HG03432 (cell line): ENCODE results near the gene C1QTNF9.
"Not testable (repeated sequence)": the region's sequence is repeated elsewhere in the genome, so short reads cannot be mapped to it uniquely, and the experiment has no call there.

Experiments used
- ATAC-seq: cut with Tn5 transposase; IDR thresholded peaks from one replicate; pipeline ENCODE4 v1.9.1; 2021; ENCODE audit warnings: mild to moderate bottlenecking, moderate library complexity; ENCODE audit not compliant: unreplicated experiment

The C1QTNF9 gene, protein sequence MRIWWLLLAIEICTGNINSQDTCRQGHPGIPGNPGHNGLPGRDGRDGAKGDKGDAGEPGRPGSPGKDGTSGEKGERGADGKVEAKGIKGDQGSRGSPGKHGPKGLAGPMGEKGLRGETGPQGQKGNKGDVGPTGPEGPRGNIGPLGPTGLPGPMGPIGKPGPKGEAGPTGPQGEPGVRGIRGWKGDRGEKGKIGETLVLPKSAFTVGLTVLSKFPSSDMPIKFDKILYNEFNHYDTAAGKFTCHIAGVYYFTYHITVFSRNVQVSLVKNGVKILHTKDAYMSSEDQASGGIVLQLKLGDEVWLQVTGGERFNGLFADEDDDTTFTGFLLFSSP

DNA sequence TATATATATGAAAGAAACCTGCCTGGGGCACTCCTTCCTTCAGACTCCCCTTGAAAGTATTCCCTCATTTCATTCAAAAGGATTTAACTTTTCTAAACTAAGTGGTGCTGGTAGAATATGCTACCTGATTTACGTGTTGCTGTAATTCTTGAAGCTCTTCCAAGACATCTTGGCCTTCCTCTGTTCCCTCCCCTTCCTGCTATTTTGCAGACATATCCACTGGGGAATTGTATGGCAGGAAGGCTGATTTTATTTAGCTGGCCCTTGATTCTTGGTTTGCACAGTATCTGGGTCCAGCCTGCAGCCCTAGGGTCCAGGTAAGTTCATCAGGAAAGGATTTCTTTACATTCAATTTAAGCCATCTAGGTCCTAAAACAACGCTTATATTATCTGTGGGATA lies at the start of gene C1QTNF9:
Gene C1QTNF9, plus strand, starts transcription at position 281 of the 400 bp plus-strand sequence. CDS start 6,424 bp downstream, outside the sequence.
- ATAC-seq: not testable (repeated sequence)

DNA sequence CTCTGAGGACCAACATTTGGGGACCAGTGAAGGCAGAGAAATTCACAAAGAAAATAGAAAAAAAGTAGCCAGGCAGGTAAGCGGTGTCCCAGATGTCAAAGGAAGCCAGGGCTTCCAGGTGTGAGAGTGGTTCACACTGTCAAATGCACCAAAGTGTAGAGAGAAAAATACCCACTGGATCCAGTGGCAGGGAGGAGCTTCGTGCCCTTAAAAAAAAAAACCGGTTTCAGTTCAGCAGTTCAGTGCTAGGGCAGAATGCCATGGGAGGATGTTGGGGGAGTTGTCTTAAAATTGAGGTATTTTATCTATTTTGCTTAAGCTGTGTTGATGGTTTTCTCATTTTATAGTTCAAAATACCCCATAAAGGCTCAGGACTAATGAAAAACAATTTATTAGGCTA lies 47.8 kb upstream of the C1QTNF9 start:
- ATAC-seq: no peak

DNA sequence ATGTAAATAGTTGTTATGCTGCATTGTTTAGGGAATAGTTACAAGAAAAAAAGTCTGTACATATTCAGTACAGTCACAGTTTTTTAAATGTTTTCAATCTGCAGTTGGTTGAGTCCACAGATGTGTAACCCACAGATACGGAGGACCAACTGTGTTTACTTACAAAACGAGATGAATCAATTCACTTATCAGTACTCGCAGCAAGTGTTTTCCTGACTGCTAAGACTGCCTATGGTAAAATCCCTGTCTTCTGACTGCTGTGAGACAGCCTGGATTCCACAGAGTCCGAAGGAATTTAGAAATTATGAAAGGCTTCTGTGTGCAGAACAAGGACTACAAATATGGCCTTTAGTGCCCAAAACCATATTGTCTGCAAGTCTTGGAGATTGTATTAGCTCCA lies 45.7 kb upstream of the C1QTNF9 start:
- ATAC-seq: no peak

DNA sequence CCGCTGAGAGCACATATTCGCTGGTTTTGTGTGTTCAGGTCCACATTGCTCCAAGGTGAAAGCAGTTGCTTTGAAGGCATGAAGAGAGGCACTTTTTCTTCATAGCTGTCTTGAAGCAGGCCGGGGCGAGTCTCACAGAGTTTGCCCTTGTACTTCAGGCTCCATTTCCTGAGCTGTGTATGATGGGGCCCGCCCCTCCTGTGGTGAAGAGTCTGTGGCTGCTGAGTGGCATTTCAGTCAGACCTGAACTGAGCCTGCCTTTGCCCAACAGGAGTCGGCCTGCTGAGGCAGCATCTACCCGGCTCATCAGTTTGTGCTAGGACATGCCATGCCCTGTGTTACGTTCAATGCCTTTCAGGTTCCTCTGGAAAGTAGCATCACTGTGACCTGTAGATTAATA lies 44.4 kb upstream of the C1QTNF9 start:
- peak; percentile 73 for ATAC-seq

DNA sequence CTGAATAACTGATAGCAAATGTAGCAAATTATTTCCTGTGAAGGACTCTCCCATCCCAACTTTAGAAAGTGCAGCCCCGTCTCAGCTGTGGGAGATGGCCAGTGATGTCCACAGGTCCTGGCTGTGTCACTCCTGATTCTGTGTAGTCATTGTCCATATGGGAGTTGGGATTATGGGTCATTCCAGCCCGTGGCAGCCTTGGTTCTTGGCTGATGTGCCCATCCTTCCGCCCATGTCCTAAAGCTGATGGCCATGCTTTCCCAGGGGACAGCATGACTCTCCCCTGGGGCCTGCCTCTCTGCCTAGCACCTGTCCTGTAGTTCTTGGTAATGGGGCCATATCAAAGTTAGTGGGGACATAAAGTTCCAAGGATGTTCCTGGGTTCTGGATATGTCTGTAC lies 43.9 kb upstream of the C1QTNF9 start:
- no peak for ATAC-seq

DNA sequence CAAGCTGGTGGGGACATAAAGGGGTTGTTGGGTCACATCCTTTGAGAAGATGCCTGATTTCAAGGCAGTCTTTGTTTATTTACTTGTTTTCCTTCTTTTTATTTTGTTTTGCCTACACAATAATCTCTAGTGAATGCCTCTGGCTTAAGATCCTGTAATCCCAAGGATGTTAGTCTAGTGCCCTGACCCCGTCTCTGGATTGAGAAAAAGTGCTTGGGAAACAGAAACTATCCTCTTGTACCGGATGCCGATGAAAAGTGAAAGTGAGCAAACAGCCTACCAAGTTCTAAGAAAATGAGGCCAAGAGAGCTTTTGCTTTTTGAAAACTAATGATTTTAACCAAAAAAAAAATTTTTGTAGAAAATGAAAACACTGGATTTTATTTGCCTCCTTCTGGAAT lies 42.1 kb upstream of the C1QTNF9 start:
- ATAC-seq: no peak

DNA sequence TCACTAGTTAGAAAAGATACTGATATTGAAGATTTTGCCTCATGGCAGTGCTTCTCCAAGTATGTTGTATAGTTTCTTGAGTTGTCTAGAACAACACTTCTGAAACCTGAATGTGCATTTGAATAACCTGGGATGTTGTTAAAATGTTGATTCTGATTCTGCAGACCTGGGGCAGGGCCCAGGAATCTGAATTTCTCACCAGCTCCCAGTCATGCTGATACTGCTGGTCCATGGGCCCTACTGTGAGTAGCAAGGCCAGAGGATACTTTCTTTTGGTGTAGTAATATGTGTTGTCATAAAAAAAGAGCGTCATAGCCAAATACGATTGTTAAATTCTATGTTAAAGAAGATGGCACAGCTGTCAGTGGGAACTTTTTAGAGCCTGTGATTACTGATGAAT lies 41.6 kb upstream of the C1QTNF9 start:
- no peak for ATAC-seq

DNA sequence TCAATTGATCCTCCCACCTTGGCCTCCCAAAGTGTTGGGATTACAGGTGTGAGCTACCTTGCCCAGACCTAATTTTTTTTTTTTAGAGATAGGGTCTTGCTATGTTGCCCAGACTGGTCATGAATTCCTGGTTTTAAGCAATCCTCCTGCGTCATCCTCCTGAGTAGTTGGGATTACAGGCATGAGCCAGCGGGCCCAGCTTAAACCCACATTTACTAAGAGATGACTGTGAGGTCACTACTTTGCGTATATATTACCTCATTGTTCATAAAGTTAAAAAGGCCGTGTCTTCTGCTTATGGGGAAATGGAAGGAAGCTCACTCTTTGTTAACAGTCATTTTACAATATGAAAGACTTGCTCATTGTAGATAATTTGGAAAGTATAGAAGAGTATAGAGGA lies 39.6 kb upstream of the C1QTNF9 start:
- no peak for ATAC-seq

DNA sequence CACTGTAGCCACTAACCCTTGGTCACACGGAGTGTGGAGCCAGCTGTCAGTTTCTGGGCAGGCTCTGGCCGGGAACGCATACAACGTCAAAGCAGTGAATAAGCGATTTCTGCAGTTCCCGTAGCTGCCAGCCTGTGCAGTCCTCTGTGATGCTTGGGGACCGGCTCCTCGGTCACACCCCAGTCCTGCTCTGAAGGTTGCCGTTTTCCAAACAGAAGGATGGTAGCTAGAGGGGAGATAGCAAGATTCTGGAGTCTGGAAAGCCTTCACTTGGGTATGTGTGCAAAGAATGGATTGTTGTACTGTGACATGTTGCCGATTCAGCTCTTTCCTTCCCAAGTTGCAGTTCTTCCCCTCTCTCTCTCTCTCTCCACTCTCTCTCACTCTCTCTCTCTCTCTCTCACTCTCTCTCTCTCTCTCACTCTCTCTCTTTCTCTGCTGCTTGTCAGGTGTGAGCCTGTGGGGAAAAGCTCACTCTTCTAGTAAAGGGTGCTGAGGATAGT lies 38.7 kb upstream of the C1QTNF9 start:
- ATAC-seq: peak; percentile 51

DNA sequence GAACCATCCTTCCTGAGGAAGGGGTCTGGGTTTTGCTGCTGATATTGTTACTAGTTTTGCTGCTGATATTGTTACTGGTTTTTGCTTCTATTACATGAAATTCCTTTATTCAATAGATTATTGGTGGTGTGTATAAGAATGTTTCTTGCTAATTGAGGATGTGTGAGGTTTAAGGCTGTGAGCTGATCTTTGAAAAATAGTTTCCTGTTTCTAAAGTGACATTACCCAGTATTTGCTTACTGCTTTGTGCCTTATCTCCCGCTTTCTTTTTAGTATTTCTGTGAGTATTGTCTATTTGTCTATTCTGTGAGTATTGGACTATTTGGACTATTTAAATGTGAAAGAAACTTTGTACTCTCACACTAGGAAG lies 38.2 kb upstream of the C1QTNF9 start:
- no peak for ATAC-seq

DNA sequence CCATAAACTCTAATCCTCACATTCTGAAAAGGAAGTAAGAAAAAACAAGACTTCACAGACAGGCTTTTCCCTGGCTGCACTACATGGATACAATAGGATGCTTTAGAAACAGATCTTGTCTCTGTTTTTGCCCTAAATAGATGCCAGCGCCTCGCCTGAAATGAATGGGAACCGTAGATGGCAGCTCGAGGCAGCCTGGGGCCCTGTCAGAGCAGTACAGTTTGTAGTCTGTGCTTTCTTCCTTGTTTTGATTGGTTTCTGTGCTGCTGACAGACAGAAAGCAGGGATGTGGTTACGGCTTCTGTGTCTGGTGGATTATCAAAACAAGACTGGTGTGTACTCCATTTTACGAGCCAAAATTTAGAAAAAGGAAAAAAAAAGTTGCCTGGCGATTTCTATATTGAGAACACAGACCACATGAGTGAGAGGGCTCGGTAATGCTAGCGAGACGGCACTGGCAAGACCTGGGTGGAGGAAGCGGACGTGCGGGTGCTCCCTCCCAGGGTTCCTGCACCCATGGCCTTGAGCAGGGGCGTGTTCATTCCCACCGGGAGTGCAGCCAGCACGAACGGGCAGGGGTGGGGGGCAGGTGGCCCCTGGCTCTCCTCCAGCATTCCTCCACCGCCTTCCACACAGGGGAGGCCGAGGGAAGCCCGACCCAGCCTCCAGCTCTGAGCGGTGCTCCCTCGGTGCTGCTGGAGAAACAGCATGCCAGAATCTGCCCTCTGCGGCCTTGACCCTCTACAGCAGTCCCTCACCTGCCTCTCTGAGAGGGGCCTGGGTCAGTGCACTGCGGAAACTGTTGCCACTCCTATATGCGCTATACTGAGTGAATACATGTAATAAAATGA lies 37.6 kb upstream of the C1QTNF9 start:
- peak; percentile 47 for ATAC-seq

DNA sequence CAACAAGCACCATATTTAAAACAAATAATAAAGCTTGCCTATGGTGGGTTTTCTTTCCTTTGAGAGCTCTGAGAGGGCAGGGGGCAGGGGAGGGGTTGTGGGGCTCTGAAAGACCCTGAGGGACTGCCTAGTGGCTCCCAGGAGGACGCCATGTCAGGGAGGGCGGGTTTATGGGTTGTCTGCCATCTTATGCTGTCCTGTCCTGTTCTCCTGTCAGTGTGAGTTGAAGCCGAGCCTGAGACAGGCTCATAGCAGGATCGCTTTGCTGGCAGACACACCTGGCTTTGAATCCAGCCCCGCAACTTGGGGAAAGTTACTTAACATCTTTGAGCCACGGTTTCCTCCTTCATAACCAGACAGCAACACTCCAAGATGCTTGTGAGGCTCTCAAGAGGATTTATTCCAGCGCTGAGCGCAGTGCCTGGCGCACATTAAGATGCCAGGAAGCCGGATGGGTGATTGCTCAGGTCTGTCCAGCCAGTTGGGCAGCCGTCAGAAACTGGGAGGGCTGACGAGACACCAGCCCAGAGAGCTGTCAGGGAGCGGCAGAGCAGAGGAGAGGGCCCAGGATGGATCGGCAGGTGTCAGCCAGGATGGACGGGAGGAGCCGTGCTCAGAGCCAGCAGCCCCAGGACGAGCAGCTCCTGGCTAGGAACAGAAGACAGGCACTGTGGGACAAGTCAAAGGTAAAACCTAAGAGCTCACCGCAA lies 36.8 kb upstream of the C1QTNF9 start:
- no peak for ATAC-seq

DNA sequence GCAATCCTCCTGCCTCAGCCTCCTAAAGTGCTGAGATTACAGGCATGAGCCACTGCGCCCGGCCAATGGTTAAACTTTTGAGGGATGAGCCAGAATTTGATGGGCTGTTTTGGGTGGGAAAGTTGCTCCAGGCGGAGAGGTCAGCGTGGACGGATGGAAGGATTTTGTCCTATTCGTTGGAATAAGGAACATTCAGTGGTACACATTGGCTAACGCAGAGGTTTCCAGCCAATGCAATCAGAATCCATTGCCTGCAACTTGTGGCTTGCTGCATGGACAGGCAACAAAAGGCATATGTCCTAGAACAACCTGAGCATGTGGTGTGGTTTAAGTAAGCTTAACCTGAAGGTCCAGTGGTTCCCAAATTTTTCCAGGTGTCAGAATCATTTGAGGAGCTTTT lies 35.5 kb upstream of the C1QTNF9 start:
- ATAC-seq: no peak

DNA sequence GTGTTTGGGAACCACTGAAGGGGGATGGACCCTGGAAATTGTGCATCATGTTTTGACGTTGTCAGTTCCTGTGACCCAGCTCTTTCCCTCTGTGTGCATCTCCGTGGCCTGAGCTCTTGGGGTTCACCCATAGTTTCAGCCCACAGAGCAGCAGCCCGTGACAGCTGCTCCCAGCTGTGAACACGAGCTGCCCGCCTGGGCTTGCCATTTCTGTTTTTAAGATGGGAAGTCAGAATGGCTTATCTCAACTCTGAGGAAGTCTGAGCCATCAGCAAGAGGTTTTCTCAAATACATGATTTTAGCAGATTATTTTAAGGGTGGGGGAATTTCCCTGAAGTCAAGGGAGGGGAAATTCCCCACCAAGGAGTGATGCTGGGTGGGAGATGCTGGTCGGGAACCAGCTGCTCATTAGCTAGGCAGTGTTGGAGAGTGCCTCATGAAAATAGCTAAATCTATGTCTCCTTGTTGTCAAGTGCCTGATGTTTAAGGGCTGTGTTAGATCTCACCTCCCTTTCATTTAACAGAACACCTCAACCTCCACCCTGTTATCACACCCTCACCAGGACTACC lies 34.8 kb upstream of the C1QTNF9 start:
- ATAC-seq: peak; percentile 67

DNA sequence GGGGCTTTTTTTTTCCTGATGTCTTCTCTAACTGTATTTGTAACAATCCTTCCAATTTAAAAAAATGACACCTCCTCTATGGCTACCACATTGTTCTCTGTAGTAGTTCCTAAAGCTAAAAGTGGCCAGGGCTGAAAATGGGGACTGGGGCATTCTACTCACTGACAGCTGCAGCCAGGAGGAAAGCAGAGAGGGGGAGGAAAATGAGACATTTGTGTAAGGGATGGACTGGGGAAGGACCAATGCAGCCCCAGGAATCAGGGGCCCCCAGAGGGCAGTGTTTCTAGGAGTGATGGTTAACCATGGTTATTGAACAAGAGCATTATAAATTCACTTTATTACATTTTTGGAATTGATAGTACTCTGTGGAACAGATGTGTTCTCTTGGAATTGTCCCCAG lies 34.3 kb upstream of the C1QTNF9 start:
- ATAC-seq: no peak

DNA sequence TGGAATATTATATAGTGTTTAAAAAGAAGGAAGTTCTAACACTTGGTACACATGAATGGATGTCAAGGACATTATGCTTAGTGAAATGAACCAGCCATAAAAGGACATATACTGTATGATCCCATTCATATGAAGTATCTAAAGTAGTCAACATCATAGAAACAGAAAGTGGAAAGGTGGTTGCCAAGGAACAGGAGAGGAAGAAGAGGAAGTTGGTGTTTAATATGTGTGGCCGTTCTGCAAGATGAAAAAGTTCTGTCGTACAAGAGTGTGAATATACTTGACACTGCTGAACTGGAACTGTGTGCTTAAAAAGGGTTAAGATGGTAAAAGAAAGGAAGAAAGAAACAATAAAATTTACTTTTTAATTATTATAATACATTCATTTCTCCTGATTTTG lies 33.1 kb upstream of the C1QTNF9 start:
- ATAC-seq: no peak

DNA sequence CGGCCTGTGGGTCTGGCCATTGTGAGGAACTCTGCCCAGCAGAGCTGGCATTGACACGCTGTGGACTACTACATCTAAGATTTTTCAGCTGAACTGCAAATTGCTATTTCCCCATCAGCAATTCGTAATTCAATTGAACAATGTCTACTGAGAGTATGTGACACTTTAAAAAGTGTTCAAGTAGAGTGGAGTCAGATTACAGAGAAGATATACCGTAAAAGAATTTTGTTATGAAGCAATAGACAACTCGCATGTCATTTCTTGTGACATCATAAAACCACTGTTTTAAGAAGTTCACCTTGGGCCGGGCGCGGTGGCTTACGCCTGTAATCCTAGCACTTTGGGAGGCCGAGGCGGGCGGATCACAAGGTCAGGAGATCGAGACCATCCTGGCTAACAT lies 32.5 kb upstream of the C1QTNF9 start:
- ATAC-seq: no peak

DNA sequence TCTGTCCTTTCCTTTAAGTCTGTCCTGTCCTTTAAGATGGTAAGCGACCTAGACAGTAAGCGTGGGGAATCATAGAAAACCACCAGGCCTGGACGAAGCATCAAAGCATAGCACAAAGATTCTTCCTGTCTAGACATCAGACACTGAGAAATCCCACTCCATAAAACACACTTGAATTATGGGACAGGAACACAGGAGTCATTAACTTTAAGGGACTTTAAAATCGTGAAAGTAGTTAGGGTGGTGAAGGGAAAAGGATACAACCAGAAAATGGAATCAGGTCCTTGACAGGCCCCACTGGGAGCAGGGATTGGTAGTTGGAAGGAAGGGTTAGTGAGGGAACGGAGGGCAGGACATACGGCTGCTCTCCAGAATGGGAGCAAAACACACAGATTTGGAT lies 31.6 kb upstream of the C1QTNF9 start:
- no peak for ATAC-seq

DNA sequence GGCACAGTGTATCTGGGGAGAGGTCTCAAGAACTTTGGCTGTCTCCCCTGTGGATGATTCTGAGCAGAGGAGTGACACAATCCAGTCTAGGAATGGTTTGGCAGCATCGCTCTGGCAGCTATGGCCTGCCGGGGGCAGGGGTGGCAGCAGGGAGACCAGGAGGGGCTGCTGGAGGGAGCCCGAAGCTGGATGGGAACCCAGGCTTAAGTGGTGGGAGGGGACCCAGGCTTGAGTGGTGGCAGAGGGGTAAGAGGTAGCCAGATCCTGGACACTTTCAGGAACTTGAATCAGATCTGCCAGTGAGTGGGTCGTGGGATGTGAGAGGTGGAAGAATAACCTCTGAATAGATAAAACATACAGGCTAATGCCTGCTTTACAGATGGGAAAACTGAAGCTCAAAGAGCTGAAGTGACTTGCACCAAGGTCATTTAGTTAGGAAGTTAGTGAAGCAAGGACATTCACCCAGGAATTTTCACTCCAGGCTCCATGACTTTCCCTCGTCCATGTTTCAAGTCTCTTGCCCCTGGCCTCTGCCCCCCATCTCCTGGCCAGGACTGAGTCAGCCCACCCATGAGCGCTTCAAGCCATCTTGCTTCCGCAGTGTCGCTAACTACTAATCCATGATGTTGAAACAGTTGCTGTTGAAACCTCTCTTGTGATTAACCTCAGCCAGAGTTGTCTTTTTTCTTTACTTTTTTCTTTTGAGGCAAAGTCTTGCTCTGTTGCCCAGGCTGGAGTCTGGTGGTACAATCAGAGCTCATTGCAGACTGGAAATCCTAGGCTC lies 29.9 kb upstream of the C1QTNF9 start:
- ATAC-seq: no peak

DNA sequence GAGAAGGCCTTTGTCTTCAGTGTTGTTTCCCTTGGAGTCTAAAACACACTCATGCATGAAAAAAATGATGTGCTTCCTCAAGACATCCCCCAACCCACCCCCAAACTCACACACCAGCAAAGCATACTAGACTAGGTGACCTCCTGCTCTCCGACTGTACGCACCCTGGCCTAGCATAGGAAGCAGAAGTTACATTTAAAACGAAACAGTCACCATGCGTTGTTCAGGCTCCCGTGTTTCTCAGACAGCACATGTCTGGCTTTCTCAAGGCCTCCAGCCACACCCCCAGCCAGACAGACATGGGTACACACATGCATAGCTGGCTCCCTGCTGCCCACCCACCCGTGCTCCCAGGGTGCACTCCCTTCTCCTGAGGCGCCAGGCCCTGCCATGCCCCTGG lies 28.7 kb upstream of the C1QTNF9 start:
- ATAC-seq: peak; percentile 63
